GM18907 (cell line): ENCODE data around the gene NOS3.

Experiments used
- ATAC-seq: cut with Tn5 transposase; IDR thresholded peaks from one replicate; pipeline ENCODE4 v1.9.1; 2021; ENCODE audit warnings: mild to moderate bottlenecking, moderate library complexity; ENCODE audit not compliant: unreplicated experiment

The NOS3 gene

GRCh38 chr7:150963707-150964559 lies 26.9 kb upstream of the NOS3 start:
- ATAC-seq = no peak

DNA sequence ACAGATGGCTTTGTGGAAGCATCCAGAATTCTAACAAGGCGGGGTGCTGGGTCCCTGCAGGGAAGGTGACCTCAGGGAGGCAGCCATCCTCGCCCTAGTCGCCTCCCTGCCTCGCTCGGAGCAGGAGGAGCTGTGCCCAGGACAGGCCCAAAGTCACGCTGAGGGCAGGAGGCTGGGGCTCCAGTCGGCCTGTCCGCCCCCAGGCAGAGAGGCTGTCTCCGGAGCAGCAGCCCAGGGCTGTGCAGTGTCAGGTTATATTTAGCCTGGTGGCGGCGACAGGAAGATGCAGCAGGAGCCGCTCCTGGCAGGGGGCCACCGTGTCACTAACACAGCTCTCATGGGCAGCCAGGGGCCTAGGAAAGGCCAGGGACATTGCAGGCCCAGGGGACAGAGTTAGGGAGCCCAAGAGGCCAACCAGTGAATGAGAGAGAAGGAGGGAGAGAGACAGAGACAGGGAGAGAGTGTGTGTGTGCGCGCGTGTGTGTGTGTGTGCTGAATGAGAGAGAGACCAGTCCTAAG lies 26.2 kb upstream of the NOS3 start:
- no peak for ATAC-seq

- no peak for ATAC-seq
Measured at GRCh38 chr7:150965273-150965830, 25.5 kb upstream of the NOS3 start.

- no peak for ATAC-seq
Measured at GRCh38 chr7:150966002-150966401, 24.8 kb upstream of the NOS3 start.

DNA sequence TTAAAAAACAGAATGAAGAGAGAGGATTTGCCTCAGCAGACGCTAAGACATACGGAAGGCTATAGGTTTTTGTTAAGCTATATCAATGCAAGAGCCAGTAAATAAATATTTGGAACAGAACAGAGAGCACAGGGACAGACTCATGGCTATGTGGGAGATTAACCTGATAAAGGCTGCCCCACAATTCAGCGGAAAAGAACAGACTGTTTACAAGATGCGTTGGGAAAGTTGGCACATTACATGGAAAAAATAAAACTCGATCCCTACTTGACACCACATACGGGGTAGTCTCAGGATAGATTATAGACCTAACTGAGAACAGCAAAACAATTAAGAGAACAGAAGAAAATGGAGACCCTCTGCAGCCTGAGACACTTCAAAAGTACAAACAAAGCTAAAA lies 23.5 kb upstream of the NOS3 start:
- ATAC-seq = no peak

DNA sequence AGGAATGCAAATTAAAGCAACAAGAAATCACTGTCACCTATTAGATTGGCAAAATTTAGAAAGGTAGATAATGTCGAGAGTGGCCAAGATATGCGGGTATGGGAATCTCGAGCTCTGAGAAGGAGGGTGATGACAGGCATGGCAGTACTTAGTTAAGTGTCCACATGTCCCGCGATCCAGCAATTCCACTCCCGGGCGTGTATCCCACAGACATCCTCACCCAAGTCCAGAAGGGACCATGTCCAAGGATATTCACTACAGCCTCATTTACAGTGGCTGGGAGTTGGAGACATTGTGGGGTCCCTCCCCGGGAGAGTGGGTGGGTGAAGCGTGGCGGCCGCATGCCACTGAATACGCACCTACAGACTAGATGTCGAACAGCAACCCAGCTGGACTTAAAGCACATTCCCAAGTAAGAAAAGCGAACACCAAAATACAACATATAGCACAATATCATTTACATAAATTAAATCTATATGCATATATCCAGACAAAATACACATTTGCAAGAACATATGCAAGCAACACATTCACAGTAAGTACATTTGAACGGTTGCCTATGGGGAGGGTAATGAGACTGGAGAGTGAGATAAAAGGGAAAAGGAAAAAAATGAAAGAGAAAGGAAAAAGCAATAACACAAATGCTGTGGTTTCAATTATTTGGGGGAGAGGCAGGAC lies 22.6 kb upstream of the NOS3 start:
- no peak for ATAC-seq

DNA sequence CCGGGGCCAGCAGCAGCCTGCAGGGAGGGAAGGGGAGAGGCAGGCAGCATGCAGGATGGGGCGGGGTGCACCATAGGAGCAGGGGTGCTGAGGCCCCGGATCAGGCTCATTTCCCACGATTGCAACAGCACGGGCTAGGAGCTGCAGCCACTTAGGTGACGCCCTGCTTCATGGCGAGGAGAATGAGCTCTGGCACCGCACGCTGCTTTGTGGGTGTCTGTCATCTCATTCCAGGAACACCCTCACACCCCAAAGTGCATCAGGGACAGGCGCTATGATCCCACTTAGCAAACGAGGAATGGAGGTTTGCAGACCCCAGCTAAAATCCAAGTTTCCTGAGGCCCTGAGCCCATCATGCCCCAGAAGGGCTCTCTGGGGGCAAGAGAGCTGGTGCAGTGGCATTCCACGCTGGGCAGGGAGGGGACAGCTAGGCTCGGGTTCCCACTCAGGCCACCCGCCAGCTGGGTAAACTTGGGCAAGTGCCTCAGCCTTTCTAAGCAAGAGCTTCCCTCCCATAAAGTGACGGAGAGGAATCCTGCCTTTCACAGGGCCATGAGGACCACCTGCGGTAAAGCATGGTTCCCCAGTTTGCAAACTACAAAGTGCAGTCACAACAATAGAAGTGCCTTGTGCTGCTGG lies 22.0 kb upstream of the NOS3 start:
- ATAC-seq = no peak

DNA sequence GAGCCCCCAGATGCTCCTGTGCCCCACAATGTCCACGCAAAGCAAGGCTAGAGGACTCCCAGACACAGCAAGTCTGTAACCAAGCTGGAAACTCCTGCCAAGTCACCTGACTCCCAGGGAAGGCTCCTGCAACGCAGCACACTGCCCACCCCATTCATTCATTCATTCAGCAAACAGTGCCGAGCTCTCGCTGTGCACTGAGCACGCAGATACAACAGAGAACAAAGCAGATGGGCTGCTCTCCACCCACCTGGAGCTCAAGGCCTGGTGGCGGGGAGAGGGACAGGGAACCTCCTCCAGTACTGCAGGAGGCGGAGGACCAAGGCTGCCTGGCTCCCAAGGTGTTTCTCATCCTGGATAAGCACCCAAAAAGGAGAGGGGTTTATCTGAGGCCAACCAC lies 21.3 kb upstream of the NOS3 start:
- ATAC-seq = no peak

GRCh38 chr7:150970424-150970823 lies 20.4 kb upstream of the NOS3 start:
- ATAC-seq = no peak

- ATAC-seq = no peak
Measured at GRCh38 chr7:150971242-150972022, 19.4 kb upstream of the NOS3 start.

DNA sequence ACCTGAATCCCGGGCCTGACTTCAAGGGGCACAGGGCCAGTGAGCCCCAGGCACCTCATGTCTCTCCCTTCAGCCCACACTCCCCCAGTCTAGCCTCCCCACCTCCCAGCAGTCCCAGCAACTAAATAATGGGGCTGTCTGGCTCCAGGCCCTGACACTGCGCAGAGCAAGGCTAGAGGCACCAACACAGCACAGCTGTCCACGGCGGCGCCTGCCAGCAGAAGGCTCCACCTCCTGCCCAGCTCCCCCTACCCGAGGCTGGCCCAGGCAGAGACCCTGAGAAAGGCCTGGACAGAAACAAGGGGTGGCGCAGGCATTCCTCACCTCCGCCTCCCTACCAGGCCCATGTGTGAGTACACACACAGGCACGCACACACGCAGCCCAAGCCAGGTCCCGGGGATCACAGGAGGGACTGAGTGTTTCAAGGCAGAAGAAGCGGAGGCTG lies 18.8 kb upstream of the NOS3 start:
- ATAC-seq = no peak

GRCh38 chr7:150972741-150973140 lies 18.1 kb upstream of the NOS3 start:
- no peak for ATAC-seq

DNA sequence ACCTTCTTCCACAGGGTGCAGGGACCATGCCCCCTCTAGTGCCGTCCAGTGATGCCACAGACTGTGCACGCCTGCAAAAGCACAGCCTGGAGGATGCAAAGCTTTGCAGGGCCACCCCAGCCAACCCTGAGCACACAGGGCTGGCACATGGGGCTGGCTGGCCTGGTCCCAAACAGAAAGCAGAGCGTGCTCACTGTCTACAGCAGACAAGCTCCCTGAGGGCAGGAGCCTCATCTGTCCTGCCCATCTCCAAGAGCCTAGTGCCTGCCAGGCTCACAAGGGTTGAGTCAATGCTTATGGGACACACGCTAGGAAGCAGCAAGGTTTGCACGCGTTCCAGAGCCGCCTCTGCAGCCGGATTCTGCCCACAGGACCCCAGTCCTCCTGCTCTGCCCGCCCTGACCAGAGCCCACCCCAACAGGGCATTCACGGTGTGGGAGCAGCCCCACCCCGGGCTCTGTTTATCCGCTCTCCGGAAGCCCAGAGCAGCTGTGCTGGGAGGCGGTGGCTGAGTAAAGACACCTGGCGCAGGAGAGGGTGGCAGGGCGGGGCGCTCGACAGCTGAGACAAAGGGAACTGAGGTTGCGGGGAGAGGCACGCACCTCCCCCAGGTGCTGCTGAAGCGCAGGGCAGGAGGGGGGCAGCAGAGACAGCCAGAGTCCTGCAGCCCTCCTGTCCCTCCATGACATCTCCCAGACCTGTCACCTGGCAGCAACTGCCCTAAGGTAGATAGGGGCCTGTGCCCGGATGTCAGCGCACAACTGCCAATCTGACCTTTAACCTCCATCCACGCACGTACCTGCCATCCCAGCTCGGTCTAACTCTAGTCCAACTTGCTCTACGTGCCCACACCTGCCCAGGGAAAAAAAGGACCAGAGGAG lies 17.0 kb upstream of the NOS3 start:
- no peak for ATAC-seq

- ATAC-seq = no peak
Measured at GRCh38 chr7:150974468-150975391, 16.1 kb upstream of the NOS3 start.

GRCh38 chr7:150975536-150976319 lies 15.1 kb upstream of the NOS3 start:
- no peak for ATAC-seq

DNA sequence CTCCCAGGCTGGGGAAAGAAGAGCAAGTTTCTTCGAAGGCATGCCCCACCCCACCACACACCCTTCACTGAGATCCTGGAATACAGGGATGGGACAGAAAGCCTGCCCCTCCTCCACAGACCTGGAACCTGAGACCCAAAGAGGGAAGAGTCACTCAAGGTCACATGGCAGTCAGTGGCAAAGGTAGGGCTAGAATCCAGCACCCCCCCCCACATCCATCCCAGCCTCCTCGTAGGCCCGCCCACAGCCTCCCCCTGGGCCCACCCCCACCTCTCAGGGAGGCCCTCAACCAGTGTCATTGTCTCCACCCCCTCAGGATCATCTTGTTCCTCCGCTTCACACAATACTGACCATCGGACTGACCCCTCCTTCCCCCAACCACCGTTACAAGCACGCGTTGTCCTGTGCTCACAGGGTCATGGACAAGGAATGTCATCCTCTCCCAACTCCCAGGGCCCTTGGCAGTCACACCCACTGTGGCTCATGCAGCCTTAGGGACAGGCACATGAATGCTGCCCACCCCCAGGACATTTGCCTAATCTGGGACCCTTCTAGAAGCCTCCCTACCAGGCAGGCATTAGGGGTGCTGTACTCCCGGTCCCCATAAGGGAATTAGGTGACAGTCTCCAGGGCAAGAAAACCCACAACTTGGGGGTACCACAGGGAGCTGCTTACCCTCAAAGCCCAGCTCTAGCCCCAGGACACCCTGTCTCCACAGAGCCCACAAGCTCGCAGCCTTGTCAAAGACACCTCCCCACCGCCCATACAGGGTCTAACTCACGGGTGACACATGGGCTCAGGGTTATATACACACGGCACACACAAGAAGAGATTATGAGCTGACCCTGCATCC lies 14.1 kb upstream of the NOS3 start:
- no peak for ATAC-seq
